ENCODE results near the gene DDX4. TPM values are rescaled to one million over a fixed set of nuclear protein-coding genes. Genes with fewer than 3 reads are reported as not detected.
"Not testable (repeated sequence)": the region's sequence is repeated elsewhere in the genome, so short reads cannot be mapped to it uniquely, and the experiment has no call there.

DDX4 gene
- polyA plus RNA-seq, 3 donors, result not detected

GRCh38 chr5:55815939-55816338, 78.1 kb downstream of the DDX4 start:
- H3K9me3 Mint-ChIP-seq; H3K79me2 ChIP-seq (ENCODE audit: insufficient read depth, low read length); H3K9ac ChIP-seq (ENCODE audit: insufficient read depth, low read length, poor library complexity, severe bottlenecking); H3K4me1 ChIP-seq (ENCODE audit: control insufficient read depth in 1 of 2, insufficient read depth in 2 of 2, low read length in 2 of 2); H3K27ac ChIP-seq (ENCODE audit: low read depth in 1 of 2, low read length in 2 of 2); H3K4me1 Mint-ChIP-seq; H3K36me3 Mint-ChIP-seq; DNase-seq; H3K27ac Mint-ChIP-seq; H3K4me3 ChIP-seq (replicated peaks in 1 of 3; ENCODE audit: low read depth in 2 of 3, low read length in 3 of 3); H4K20me1 ChIP-seq (ENCODE audit: insufficient read depth, low read length); H2AFZ ChIP-seq (ENCODE audit: insufficient read depth, low read depth, low read length, poor library complexity, severe bottlenecking); H3K4me3 Mint-ChIP-seq; H3K4me2 ChIP-seq (replicated peaks; ENCODE audit: extremely low read depth, low read length, poor library complexity, severe bottlenecking); H3K36me3 ChIP-seq (replicated peaks in 1 of 2; ENCODE audit: control insufficient read depth in 1 of 2, insufficient read depth in 2 of 2, low read length in 2 of 2); intact Hi-C loops (cut with micrococcal nuclease); H3K9me3 ChIP-seq (replicated peaks in 1 of 2; ENCODE audit: control insufficient read depth in 1 of 2, insufficient read depth in 1 of 2, low read length in 2 of 2): not testable (repeated sequence)
- WGBS (ENCODE audit: insufficient coverage), result no CpG with 5 or more reads among the region's 4 CpGs
- H3K27me3 Mint-ChIP-seq (ENCODE audit: low read depth in 3 of 3), result peaks cover 3 to 15% (median 8%) of the 10 kb centered on the region in 3 donors
- peaks cover 10 to 14% of the 10 kb centered on the region in 2 donors for H3K27me3 ChIP-seq (ENCODE audit: control insufficient read depth in 2 of 2, insufficient read depth in 2 of 2, low read length in 2 of 2)

- Mint-ChIP-seq H3K9me3 (peaks cover 0 to 5% (median under 1%) of the 10 kb centered on the region in 7 donors), H3K27me3 (ENCODE audit: low read depth in 3 of 3) (peaks cover 7 to 19% (median 12%) of the 10 kb centered on the region in 3 donors), H3K4me3 (no peak overlapping the region), H3K4me1 (peaks cover 2% of the 10 kb centered on the region), H3K27ac (no peak overlapping the region), H3K36me3 (peaks cover 0 to 2% of the 10 kb centered on the region in 2 donors)
- H3K27me3 ChIP-seq (ENCODE audit: control insufficient read depth in 2 of 2, insufficient read depth in 2 of 2, low read length in 2 of 2), result peaks cover 14 to 18% of the 10 kb centered on the region in 2 donors
- H3K4me1 ChIP-seq (ENCODE audit: control insufficient read depth in 1 of 2, insufficient read depth in 2 of 2, low read length in 2 of 2), result peaks cover 0 to under 1% of the 10 kb centered on the region in 2 donors
- no peaks in the 10 kb centered on the region for H4K20me1 ChIP-seq (ENCODE audit: insufficient read depth, low read length)
- no peak overlapping the region for H2AFZ ChIP-seq (ENCODE audit: insufficient read depth, low read depth, low read length, poor library complexity, severe bottlenecking)
- no peak overlapping the region for H3K4me2 ChIP-seq (replicated peaks; ENCODE audit: extremely low read depth, low read length, poor library complexity, severe bottlenecking)
- H3K4me3 ChIP-seq (replicated peaks in 1 of 3; ENCODE audit: low read depth in 2 of 3, low read length in 3 of 3), result no peak overlapping the region
- no peak overlapping the region for H3K9ac ChIP-seq (ENCODE audit: insufficient read depth, low read length, poor library complexity, severe bottlenecking)
- H3K79me2 ChIP-seq (ENCODE audit: insufficient read depth, low read length), result no peaks in the 10 kb centered on the region
- no peak for TF ChIP-seq CTCF (IDR thresholded peaks at IDR 0.05)
- DNase-seq, result no peak
- intact Hi-C loops (cut with micrococcal nuclease), result no loop called here
- no peaks in the 10 kb centered on the region for H3K9me3 ChIP-seq (replicated peaks in 1 of 2; ENCODE audit: control insufficient read depth in 1 of 2, insufficient read depth in 1 of 2, low read length in 2 of 2)
- no peaks in the 10 kb centered on the region for H3K36me3 ChIP-seq (replicated peaks in 1 of 2; ENCODE audit: control insufficient read depth in 1 of 2, insufficient read depth in 2 of 2, low read length in 2 of 2)
- no peak overlapping the region for H3K27ac ChIP-seq (ENCODE audit: low read depth in 1 of 2, low read length in 2 of 2)
Measured at GRCh38 chr5:55816342-55816741, 78.5 kb downstream of the DDX4 start.
